GM12878 (cell line): Measurements from ENCODE around the gene MRPL41. TPM values are rescaled to one million over a fixed set of nuclear protein-coding genes. Genes with fewer than 3 reads are reported as not detected.

ENCODE experiments used
- ATF7 ChIP-seq: fragments of 450-650 bp; IDR thresholded peaks from 2 replicates; pipeline ENCODE4 v1.6.1; 2016; ENCODE audit warnings: low read depth, mild to moderate bottlenecking
- CBX3 ChIP-seq: fragments of 200-600 bp; sonication (generic); IDR thresholded peaks from 2 replicates; pipeline ENCODE4 v1.6.1; 2016; ENCODE audit warnings: low read depth, borderline replicate concordance
- CBX5 ChIP-seq: sonication (generic); IDR thresholded peaks from 2 replicates; pipeline ENCODE4 v1.6.1; 2016; ENCODE audit warnings: low read depth, moderate library complexity, mild to moderate bottlenecking, inconsistent platforms
- CHD2 ChIP-seq: IDR thresholded peaks from 2 replicates; pipeline ENCODE4 v1.6.1; 2011; ENCODE audit warnings: low read depth, low read length, improper control_type of control experiment, borderline replicate concordance
- CREM ChIP-seq: IDR thresholded peaks from 2 replicates; pipeline ENCODE4 v1.6.1; 2014; ENCODE audit warnings: antibody characterized with exemption, low read depth
- EZH2 ChIP-seq: IDR thresholded peaks from 2 replicates; pipeline ENCODE4 v1.6.1; 2012; ENCODE audit warnings: low read depth, mild to moderate bottlenecking, control low read depth, inconsistent platforms, low read length, borderline replicate concordance; ENCODE audit not compliant: control insufficient read depth
- JUNB ChIP-seq: IDR thresholded peaks from 2 replicates; pipeline ENCODE4 v1.6.1; 2016; ENCODE audit warnings: antibody characterized with exemption, mild to moderate bottlenecking
- MYC ChIP-seq: IDR thresholded peaks from 2 replicates; pipeline ENCODE4 v1.6.1; 2011; ENCODE audit warnings: mild to moderate bottlenecking, low read length, moderate library complexity, inconsistent platforms; ENCODE audit not compliant: insufficient read depth, insufficient replicate concordance, insufficient read length, severe bottlenecking
- NFXL1 ChIP-seq: fragments of 450-650 bp; IDR thresholded peaks from 2 replicates; pipeline ENCODE4 v1.6.1; 2017; ENCODE audit warnings: antibody characterized with exemption, mild to moderate bottlenecking, borderline replicate concordance
- NFYB ChIP-seq: IDR thresholded peaks from 2 replicates; pipeline ENCODE4 v1.6.1; 2011; ENCODE audit warnings: low read depth, mild to moderate bottlenecking, low read length, improper control_type of control experiment, moderate library complexity; ENCODE audit not compliant: insufficient read depth
- NR2C1 ChIP-seq: fragments of 450-650 bp; IDR thresholded peaks from 2 replicates; pipeline ENCODE4 v1.6.1; 2017; ENCODE audit warnings: antibody characterized with exemption, mild to moderate bottlenecking, moderate library complexity
- NRF1 ChIP-seq: conservative IDR thresholded peaks from 2 replicates; pipeline ENCODE4 v1.6.1; 2011; ENCODE audit warnings: mild to moderate bottlenecking, low read depth, low read length, improper control_type of control experiment
- POLR2A ChIP-seq: IDR thresholded peaks from 2 replicates; pipeline ENCODE4 v1.6.1; 2011; ENCODE audit warnings: low read depth, mild to moderate bottlenecking, low read length
- RAD21 ChIP-seq: IDR thresholded peaks from 2 replicates; pipeline ENCODE4 v1.6.1; 2011; ENCODE audit warnings: mild to moderate bottlenecking, low read depth, low read length, moderate library complexity; ENCODE audit not compliant: insufficient read depth
- RFX5 ChIP-seq: IDR thresholded peaks from 2 replicates; pipeline ENCODE4 v1.6.1; 2011; ENCODE audit warnings: low read depth, low read length, improper control_type of control experiment
- SIX5 ChIP-seq: IDR thresholded peaks from 2 replicates; pipeline ENCODE4 v1.6.1; 2011; ENCODE audit warnings: mild to moderate bottlenecking, low read depth, low read length, moderate library complexity; ENCODE audit not compliant: severe bottlenecking
- SMAD5 ChIP-seq: IDR thresholded peaks from 2 replicates; pipeline ENCODE4 v1.6.1; 2016; ENCODE audit warnings: antibody characterized with exemption, low read depth
- STAT1 ChIP-seq: fragments of 450-650 bp; conservative IDR thresholded peaks from 2 replicates; pipeline ENCODE4 v1.6.1; 2014; ENCODE audit warnings: antibody characterized with exemption, mild to moderate bottlenecking
- STAT3 ChIP-seq: IDR thresholded peaks from 2 replicates; pipeline ENCODE4 v1.6.1; 2011; ENCODE audit warnings: low read depth, low read length, improper control_type of control experiment
- TCF3 ChIP-seq: IDR thresholded peaks from 2 replicates; pipeline ENCODE4 v1.6.1; 2012; ENCODE audit warnings: low read depth, mild to moderate bottlenecking, low read length, borderline replicate concordance; ENCODE audit not compliant: insufficient read depth
- polyA plus RNA-seq, 11 experiments: library from polyadenylated mRNA; depleted of rRNA in 4 of 11; unstranded in 6 of 11; stranded (reverse) in 5 of 11; fragments of >200 nt; fragmentation: Nextera tagmentation in 4 of 11; fragmentation: Illumina TruSeq in 1 of 11; extraction: Ambion mirVana in 4 of 11; extraction: Trizol in 1 of 11; gene quantifications; 1 replicate in 1 of 11; 2 replicates in 10 of 11; pipeline versions ENCODE4 v1.2.1 to v1.2.3, GENCODE V29; 2011 to 2016; ENCODE audit warnings: inconsistent platforms in 2 of 11, missing spikeins in 2 of 11, low read depth in 1 of 11
- total RNA-seq, 4 experiments: library from RNA; depleted of rRNA in 3 of 4; stranded (reverse); fragments of >200 nt in 3 of 4; fragmentation: Illumina TruSeq in 1 of 4; extraction: Trizol in 1 of 4; gene quantifications; 2 replicates each; pipeline versions ENCODE4 v1.2.1 to v1.2.3, GENCODE V29; 2013 to 2021
- TF ChIP-seq, protein P1 (sequence below): IDR thresholded peaks from 2 replicates; pipeline ENCODE4 v1.6.1; 2012; ENCODE audit warnings: improper control_type of control experiment, low read depth, low read length; ENCODE audit not compliant: insufficient replicate concordance
- TF ChIP-seq, protein P2 (sequence below): fragments of 450-650 bp; formaldehyde crosslinking; IDR thresholded peaks from 2 replicates; pipeline ENCODE4 v1.4.0; 2020; ENCODE audit warnings: mild to moderate bottlenecking, moderate library complexity

Gene MRPL41
- total and polyA plus RNA-seq, 10 of the 15 experiments (the other 5 are each of a cell fraction or from before 2014, with no cell fraction given) = 1.3 to 116 (median 40.1) TPM

- TF ChIP-seq, protein P1, sequence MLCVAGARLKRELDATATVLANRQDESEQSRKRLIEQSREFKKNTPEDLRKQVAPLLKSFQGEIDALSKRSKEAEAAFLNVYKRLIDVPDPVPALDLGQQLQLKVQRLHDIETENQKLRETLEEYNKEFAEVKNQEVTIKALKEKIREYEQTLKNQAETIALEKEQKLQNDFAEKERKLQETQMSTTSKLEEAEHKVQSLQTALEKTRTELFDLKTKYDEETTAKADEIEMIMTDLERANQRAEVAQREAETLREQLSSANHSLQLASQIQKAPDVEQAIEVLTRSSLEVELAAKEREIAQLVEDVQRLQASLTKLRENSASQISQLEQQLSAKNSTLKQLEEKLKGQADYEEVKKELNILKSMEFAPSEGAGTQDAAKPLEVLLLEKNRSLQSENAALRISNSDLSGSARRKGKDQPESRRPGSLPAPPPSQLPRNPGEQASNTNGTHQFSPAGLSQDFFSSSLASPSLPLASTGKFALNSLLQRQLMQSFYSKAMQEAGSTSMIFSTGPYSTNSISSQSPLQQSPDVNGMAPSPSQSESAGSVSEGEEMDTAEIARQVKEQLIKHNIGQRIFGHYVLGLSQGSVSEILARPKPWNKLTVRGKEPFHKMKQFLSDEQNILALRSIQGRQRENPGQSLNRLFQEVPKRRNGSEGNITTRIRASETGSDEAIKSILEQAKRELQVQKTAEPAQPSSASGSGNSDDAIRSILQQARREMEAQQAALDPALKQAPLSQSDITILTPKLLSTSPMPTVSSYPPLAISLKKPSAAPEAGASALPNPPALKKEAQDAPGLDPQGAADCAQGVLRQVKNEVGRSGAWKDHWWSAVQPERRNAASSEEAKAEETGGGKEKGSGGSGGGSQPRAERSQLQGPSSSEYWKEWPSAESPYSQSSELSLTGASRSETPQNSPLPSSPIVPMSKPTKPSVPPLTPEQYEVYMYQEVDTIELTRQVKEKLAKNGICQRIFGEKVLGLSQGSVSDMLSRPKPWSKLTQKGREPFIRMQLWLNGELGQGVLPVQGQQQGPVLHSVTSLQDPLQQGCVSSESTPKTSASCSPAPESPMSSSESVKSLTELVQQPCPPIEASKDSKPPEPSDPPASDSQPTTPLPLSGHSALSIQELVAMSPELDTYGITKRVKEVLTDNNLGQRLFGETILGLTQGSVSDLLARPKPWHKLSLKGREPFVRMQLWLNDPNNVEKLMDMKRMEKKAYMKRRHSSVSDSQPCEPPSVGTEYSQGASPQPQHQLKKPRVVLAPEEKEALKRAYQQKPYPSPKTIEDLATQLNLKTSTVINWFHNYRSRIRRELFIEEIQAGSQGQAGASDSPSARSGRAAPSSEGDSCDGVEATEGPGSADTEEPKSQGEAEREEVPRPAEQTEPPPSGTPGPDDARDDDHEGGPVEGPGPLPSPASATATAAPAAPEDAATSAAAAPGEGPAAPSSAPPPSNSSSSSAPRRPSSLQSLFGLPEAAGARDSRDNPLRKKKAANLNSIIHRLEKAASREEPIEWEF = no peak
- TF ChIP-seq EZH2 (no peak), STAT1 (no peak), NFXL1 (no peak), JUNB (no peak), POLR2A (peak; percentile 74), NR2C1 (peak; percentile 30; the same call in 1 of the 2 replicates), CHD2 (0 out of 2 replicates have a peak, but pooled peaks have one; percentile 28), RAD21 (no peak), SMAD5 (no peak), NRF1 (peak; percentile 40; the same call in 1 of the 2 replicates), NFYB (peak; percentile 82; the same call in 1 of the 2 replicates), TCF3 (no peak), RFX5 (peak; percentile 31; the same call in 1 of the 2 replicates), ATF7 (no peak), CBX5 (no peak), STAT3 (no peak), SIX5 (no peak), MYC (no peak), CBX3 (no peak), CREM (no peak; the same call in 1 of the 2 replicates)
- TF ChIP-seq, protein P2, sequence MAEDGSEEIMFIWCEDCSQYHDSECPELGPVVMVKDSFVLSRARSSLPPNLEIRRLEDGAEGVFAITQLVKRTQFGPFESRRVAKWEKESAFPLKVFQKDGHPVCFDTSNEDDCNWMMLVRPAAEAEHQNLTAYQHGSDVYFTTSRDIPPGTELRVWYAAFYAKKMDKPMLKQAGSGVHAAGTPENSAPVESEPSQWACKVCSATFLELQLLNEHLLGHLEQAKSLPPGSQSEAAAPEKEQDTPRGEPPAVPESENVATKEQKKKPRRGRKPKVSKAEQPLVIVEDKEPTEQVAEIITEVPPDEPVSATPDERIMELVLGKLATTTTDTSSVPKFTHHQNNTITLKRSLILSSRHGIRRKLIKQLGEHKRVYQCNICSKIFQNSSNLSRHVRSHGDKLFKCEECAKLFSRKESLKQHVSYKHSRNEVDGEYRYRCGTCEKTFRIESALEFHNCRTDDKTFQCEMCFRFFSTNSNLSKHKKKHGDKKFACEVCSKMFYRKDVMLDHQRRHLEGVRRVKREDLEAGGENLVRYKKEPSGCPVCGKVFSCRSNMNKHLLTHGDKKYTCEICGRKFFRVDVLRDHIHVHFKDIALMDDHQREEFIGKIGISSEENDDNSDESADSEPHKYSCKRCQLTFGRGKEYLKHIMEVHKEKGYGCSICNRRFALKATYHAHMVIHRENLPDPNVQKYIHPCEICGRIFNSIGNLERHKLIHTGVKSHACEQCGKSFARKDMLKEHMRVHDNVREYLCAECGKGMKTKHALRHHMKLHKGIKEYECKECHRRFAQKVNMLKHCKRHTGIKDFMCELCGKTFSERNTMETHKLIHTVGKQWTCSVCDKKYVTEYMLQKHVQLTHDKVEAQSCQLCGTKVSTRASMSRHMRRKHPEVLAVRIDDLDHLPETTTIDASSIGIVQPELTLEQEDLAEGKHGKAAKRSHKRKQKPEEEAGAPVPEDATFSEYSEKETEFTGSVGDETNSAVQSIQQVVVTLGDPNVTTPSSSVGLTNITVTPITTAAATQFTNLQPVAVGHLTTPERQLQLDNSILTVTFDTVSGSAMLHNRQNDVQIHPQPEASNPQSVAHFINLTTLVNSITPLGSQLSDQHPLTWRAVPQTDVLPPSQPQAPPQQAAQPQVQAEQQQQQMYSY = no peak
Observed at GRCh38 chr9:137590469-137591383, 39.0 kb downstream of the MRPL41 start, which contains the start of gene ZMYND19 (continued).
